G401 (cell line): ENCODE data around the gene TTLL3. TPM values are rescaled to one million over a fixed set of nuclear protein-coding genes. Genes with fewer than 3 reads are reported as not detected.
"Not testable (repeated sequence)": the region's sequence is repeated elsewhere in the genome, so short reads cannot be mapped to it uniquely, and the experiment has no call there.

Experiments
- DNase-seq: peaks from one replicate; pipeline ENCODE4 v3.0.0-alpha.2; 2015; ENCODE audit warnings: low spot score
- in situ Hi-C: cut with HindIII; loops from 2 replicates; pipeline ENCODE4 v1.10.0; 2016; ENCODE audit warnings: low sequenced_read_pairs, mixed read lengths
- total RNA-seq: library from RNA; depleted of rRNA; stranded (reverse); fragments of >200 nt; shearing (Covaris generic); gene quantifications from 2 replicates; pipeline ENCODE4 v1.2.3, GENCODE V29; 2014; rRNA removed

Gene TTLL3, protein sequence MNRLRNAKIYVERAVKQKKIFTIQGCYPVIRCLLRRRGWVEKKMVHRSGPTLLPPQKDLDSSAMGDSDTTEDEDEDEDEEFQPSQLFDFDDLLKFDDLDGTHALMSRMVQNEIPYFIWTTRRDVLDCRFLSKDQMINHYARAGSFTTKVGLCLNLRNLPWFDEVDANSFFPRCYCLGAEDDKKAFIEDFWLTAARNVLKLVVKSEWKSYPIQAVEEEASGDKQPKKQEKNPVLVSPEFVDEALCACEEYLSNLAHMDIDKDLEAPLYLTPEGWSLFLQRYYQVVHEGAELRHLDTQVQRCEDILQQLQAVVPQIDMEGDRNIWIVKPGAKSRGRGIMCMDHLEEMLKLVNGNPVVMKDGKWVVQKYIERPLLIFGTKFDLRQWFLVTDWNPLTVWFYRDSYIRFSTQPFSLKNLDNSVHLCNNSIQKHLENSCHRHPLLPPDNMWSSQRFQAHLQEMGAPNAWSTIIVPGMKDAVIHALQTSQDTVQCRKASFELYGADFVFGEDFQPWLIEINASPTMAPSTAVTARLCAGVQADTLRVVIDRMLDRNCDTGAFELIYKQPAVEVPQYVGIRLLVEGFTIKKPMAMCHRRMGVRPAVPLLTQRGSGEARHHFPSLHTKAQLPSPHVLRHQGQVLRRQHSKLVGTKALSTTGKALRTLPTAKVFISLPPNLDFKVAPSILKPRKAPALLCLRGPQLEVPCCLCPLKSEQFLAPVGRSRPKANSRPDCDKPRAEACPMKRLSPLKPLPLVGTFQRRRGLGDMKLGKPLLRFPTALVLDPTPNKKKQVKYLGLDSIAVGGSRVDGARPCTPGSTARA
- 4.6 and 5.4 TPM in 2 replicates for total RNA-seq

DNA sequence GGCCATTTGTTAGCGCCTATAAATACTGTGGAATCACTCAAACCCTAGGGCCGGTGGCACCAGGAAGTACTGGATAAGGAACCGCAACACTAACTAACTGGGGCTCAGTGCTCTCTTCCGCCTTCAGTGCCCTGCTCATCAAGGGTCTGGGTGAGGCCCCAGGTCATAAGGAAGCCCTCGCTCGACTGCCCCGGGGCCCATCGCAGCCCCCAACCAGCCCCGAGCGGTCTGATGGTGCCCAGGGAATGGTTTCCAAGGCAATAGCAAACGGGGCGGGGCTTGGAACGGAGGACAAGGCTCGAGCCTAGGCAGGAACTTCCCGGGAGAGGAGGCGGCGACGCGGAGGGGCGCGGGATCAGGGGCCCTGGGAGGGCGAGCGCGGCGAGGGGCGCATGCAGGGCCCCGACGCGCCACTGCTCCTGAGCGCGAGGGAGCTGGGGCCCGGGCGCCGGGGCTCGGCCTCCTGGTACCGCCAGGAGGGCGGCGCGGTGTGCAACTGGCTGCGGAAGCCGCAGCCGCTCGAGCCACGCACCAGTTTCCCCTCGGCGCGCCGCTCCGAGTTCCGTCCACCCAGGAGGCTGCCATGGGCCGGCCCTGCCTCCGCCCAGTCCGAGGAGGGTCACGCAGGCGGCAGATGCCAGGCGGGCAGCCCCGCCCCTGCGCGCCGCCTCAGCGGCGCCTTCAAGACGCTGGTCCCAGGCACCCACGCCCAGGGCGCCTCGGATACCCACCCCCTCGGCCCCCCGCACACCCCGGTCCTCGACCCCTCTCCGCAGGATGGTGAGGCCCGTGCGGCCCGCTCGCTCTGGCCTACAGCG is at the start of gene TTLL3:
TSS of gene TTLL3 (plus strand) at position 648 of the 818 bp plus-strand sequence. CDS start 400 bp downstream, outside the sequence.
- peak; percentile 66 for DNase-seq
- in situ Hi-C loops, result no loop called here

DNA sequence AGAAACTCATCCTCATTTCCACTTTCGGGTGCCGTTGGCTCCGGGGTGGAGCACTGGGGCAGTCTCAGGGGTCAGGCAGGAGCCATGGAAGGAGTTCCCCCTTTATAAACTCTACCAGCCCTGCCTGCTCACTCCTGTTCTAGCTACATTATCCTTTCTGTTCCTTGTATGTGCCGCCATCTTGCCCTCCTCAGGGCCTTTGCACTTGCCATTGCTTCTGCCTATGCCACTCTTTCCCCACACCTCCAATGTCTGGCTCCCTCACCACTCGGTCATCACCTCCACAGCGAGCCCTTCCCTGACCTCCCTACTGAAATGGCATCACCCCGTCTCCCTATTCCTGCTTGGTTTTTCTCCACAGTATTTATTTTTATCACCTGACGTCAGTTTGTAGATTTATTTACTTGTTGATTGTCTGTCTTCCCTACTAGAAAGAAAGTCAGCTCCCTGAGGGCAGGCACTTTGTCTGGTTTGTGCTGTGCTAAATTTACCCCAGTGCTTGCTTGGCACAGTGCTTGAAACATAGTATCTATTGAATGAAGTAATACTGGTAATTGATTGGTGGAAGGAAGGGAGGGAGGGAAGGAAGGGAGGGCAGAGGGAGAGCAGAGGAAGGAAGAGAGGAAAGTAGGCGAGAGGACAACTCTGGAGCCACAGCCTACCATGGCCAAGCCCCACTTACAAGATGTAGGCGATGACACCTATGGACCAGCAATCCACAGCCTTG is 49.1 kb upstream of the TTLL3 start:
- DNase-seq, result no peak
- in situ Hi-C loops, result no loop called here

DNA sequence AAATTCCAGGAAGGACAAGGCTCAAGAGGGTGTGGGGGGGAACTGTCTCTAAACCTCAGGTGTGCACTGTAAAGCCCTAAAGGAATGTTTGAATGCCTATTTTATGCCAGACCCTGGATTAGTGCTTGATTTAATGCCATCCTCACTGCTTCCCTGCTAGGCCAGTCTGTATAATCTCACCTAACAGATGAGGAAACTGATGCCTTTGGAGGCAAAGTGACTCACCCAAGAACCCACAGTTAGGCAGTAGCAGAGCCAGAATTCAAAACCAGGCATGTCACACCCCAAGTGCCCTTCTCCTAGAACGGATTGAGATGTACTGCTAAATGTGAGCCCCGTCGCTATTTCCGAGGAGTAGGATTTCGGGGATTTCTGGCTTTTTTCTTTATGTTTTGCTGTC is 48.1 kb upstream of the TTLL3 start:
- DNase-seq, result no peak
- in situ Hi-C loops, result no loop called here

DNA sequence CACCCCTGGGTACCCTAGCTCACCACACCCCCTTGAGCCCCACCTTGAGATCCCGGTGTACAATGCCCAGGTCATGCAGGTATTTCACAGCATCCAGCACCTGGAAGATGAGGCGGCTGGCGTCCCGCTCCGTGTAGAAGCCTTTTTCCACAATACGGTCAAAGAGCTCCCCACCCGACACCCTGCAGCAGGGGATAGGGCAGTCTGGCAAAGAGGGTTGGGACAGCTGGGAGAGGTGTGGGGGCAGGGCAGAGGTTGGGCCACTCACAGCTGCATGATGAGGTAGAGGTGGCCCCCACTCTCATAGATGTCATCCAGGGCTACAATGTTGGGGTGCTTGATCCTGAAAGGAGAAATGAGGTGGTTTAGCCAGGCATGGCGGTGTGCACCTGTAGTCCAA is 47.2 kb upstream of the TTLL3 start:
- DNase-seq, result no peak
- in situ Hi-C loops, result no loop called here

DNA sequence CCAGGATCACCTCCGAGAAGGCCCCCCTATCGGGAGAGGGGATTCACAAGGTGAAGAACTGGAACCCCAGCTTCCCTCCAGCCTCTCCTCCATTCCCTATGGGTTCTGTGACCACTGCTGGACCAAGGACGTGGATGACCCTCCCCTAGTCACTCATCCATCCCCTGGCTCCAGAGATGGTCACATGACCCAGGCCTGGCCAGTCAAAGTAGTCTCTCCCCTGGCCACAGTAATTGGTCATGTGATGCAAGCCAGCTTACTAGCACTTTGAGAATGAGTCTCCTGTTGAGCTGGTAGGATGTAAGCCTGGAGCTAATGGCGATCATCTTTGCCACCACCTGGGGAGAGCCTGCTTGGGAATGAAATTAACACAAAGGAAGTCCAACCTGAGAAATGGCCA is 44.2 kb upstream of the TTLL3 start:
- no peak for DNase-seq
- in situ Hi-C loops, result no loop called here

DNA sequence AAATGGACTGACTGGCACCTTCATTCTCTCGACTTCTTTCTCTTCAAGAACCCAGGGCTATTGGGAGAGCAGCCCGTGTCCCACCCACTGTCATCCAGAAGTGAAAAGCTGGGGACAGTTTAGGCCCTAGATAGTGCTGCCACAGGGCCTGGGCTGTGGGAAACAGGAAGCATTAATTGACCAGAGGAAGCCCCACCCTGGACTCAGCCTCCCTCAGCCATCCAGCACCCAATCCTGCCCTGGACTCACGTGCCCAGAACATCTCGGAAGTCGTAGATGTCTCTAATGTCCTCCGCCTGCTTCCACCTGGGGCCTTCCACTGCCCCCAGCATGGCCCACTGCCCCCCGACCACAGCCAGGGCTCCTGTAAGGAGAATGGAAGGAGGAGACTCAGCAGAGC is 42.6 kb upstream of the TTLL3 start:
- in situ Hi-C loops, result no loop called here
- no peak for DNase-seq

DNA sequence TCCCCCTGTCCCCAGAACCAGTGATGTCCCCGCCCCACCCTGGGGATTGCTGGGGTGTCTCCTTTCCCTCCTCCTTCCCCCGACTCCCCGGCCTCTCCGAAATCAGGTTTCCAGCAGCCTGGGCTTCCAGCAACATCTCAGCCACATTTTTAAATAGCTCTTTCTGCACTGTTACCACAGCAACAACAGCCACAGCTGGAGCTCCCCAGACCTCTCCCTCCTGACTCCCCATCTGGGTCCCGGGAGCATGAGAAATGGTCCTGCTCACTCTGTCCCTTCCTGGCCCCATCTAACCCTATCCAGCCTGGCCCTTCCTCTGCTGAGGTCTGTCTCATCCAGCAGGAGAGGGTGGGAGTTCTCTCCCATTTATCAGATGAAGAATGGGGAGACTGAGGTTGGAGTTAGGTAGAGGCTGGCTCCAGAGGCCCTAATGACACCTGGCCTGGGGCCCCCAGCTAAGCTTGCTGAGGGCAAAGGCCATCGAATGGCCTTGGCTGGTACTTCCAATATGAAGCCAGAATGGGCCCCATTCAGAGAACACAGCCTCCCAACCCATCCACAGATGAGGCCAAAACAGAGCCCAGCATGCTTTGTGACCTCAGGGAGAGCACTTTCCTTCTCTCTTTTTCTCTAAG is 41.8 kb upstream of the TTLL3 start:
- no peak for DNase-seq
- in situ Hi-C loops, result no loop called here

DNA sequence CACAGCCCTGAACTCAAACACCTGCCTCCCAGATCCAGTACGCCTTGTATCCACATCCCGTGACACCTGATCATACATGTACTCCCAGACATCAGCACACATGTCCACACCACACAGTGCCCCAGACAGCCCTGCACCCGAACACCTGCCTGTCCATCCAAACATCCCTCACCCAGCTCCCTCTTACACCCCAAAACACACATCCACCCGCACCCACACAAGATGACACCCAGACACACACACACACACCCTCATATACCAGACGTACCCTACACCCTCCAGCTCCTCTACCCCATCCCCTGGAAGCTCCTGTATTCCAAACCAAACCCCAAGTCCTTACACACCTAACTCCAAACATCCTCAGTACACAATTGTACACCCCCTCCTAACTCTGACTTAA is 41.0 kb upstream of the TTLL3 start:
- DNase-seq, result peak; percentile 34
- in situ Hi-C loops, result no loop called here

DNA sequence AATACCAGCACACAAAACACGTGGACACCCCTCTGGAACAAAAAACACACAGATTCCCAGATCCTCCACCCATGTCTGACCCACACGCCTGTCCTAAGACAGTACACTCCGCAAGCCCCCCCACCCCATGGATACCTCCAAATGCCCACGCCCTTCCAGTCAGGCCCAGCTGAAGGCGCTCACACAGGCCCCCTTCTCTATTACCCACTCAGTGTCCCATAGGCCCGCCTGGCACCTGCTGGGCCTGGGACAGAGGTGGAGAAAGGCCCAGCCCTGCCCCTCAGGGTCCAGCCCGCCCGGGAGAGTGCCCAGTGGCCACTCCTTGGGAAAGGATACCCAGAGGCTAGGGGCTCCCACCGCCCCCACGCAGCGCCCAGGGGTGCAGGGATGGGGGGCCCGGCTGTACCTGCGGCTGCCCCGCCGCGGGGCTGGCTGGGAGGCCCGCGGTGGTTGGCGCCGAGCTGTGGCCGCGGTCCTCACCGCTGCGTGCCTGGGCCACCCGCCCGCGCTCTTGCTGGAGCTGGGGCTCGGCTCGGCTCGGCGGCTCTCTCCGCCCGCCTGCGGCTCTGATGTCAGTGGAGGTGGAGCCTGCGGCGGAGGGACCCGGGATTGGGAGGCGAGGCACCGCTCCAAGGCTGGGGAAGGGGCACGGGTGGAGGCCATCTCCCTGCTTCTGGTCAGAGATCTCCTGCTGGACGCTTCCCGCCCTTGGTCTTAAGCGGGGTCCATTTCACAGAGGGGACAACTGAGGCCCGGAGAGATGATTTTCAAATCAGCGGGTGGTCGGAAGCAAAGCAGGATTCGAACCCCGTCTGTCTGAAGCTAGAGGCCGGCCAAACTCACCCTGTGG is 40.4 kb upstream of the TTLL3 start, which contains the start of gene CAMK1:
TSS of gene CAMK1 (minus strand) at position 522 of the 850 bp plus-strand sequence. CDS start 2,198 bp downstream, outside the sequence.
- in situ Hi-C loops, result no loop called here
- peak; percentile 76 for DNase-seq

DNA sequence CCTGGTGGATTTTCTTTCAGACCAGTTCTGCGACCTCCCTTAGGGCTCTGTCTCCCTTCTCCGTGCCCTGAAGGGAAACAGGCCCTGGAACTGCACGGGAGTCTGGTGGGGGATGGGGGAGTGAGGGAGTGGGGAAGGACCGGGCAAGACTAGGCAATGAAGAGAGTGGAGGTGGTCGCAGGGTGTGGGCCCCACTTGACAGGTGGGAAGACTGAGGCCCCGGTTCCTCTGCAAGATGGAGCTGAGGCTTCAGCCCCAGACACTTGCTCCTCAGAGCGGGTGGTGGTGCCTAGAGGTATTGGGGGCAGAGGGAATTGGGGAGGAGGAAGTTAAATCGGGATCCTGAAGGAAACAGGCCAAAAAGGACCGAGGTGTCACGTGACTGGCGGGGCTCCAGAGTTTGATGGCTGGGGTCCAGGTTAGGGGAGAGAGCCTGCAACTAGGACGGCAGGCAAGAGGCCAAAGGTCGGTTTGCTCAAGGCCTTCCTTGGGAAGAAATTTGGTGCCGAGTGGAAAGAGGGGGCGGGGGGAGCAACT is 39.7 kb upstream of the TTLL3 start:
- DNase-seq, result peak; percentile 59
- in situ Hi-C loops, result no loop called here

DNA sequence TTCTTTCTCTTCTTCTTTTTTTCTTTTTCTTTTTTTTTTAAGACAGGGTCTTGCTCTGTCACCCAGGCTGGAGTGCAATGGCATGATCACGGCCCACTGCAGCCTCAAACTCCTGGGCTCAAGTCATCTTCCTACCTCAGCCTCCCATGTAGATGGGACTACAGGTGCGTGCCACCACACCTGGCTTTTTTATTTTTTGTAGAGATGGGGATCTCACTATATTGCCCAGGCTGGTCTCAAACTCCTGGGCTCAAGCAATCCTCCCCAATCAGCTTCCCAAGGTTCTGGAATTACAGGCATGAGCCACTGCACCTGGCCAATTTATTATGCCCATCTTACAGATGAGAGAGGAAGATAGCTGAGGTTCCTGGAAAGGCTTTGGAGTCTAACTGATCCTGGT is 39.1 kb upstream of the TTLL3 start:
- DNase-seq, in situ Hi-C loops: not testable (repeated sequence)

DNA sequence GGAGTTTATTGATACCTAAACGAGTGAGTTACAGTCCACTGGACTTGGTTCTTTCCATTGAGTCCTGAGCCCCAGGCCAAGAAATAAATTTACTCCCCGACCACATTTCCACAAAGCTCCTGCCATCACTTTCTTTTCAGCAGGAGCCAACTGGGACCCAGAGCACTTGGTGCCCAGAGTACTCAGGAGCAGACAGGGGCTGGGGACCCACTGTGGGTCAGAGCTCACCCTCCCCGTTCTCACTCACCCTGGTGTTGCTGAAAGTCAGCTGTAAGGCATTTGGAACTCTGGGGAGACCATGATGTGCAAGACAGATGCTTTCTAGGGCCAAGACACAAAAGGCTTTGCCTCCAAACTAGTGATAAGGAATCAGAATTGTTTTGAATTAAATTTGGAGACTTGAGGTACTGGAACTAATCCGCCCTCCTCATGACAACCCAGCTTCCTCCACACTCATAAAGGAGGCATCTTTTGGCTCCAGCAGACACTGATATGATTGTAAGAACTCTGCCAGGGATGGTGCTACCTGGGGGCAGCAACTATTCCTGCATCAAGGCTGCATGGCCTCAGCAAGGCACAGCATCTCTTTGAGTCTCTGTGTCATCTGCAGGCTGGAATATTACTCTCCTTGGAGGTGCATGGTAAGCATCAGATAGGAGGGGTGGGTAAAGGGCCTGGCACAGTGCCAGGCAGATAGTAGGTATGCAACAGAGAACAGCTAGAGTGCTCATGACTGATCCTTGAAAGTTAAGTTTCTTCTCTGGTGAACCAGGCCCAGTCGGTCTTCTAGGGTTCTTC is 33.0 kb upstream of the TTLL3 start:
- in situ Hi-C loops, result no loop called here
- no peak for DNase-seq

DNA sequence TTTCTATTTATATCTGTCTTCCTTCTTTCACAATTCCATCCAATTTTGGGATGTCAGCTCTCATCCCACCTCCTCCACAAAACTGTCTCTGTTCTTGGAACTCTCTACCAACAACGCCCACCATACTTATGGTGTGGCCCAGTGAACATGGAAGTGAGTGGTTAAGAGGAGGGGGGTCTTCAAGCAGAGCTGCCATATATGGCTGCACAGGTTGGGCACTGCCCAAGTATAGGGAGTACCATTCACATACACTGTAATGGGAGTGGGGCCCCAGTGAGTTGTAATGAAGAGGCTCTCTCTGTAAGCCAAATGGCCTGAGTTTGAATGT is 32.4 kb upstream of the TTLL3 start:
- in situ Hi-C loops, result no loop called here
- no peak for DNase-seq

DNA sequence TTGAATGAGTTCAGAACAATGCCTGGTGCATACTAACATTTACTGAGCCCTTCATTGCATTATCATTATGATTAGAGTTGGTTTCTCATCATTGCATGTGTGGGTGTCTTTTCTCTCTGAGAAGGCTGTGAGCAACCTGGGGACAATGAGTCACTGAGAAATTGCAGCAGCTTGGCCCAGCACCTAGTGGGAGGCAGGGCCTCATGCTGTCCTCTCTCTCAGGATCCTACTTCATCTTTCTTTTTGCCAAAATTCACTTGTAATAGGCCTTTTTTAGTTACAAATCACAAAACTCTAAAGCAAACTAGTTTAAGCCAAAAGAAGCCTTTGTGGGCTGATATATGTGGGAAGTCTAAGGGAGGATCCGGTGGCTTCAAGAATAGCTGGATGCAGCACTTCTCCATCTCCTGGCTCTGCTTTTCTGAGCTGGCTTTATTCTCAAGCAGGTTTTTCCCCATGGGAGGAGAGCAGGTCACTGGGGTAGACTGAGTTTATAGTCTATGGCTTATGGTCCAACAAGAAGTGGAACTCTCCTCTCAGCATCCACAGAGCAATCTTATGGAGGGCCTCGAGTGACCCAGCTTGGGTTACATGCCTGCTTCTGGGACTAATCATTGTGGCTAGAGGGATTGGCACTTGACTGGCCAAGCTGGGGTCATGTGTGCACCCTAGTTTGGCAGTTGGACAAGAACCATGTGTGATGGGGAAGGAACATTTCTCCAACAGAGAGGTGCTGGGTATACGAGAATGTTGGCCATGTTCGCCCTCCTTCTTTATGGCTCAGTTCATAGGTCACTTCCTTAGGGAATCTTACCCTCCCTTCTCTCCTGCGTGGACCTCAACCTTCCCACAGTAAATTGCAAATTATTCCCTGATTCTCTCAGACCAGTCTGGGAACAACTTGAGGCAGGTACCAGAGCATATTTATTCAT is 31.7 kb upstream of the TTLL3 start:
- no peak for DNase-seq
- in situ Hi-C loops, result no loop called here

DNA sequence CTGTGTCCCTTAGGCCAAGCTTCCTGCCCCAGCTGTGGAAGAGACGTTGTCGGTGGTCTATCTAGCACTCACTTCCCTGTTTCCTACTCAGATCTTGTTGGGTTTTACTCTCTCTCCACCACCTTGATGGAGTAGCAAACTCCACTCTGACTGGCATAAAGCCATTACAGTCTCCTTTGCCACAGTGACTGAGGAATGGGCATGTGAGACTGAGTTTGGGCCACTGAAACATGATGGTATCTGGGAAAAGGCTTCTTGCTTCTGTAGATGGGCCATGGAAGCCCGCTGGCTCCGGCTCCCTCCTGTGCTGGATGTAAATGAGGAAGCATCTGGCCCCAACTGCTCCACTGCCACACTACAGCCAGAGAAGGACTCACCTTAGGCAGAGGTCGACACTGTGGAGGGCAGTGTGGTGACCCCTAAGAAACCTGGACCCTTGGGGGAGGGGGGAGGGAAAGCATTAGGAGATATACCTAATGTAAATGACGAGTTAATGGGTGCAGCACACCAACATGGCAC is 30.9 kb upstream of the TTLL3 start:
- in situ Hi-C loops, result no loop called here

More for the DNA sequence above, 30.9 kb upstream of the TTLL3 start:
- no peak for DNase-seq
